Hepatocyte (in vitro differentiated cells): Measurements from ENCODE around the gene RNF113A. TPM values are rescaled to one million over a fixed set of nuclear protein-coding genes. Genes with fewer than 3 reads are reported as not detected.
A peak's percentile ranks its signal among the peaks of the same experiment; 100 is the strongest.

Experiments
- DNase-seq: peaks from one replicate; pipeline ENCODE4 v3.0.0-alpha.2; 2016; ENCODE audit warnings: low spot score
- H2AFZ ChIP-seq: fragments of 200-600 bp; sonication (generic); 2 replicates; pipeline ENCODE4 v1.6.0; 2016; ENCODE audit warnings: antibody characterized with exemption, mild to moderate bottlenecking
- H3K27ac ChIP-seq: fragments of 200-600 bp; sonication (generic); 2 replicates; pipeline ENCODE4 v1.5.1; 2016; ENCODE audit warnings: mild to moderate bottlenecking
- H3K27me3 ChIP-seq: fragments of 200-600 bp; sonication (generic); 2 replicates; pipeline ENCODE4 v1.6.1; 2016
- H3K36me3 ChIP-seq: fragments of 200-600 bp; sonication (generic); replicated peaks from 2 replicates; pipeline ENCODE4 v1.5.1; 2016; ENCODE audit warnings: low read depth; ENCODE audit not compliant: insufficient read depth
- H3K4me1 ChIP-seq: fragments of 200-600 bp; sonication (generic); 2 replicates; pipeline ENCODE4 v1.5.1; 2016; ENCODE audit warnings: mild to moderate bottlenecking, moderate library complexity; ENCODE audit not compliant: insufficient read depth
- H3K4me2 ChIP-seq: fragments of 200-600 bp; sonication (generic); 2 replicates; pipeline ENCODE4 v1.6.0; 2016
- H3K4me3 ChIP-seq: fragments of 200-600 bp; sonication (generic); 2 replicates; pipeline ENCODE4 v1.5.1; 2016; ENCODE audit warnings: mild to moderate bottlenecking
- H3K79me2 ChIP-seq: fragments of 200-600 bp; sonication (generic); 2 replicates; pipeline ENCODE4 v1.6.0; 2017; ENCODE audit warnings: mild to moderate bottlenecking
- H3K9me2 ChIP-seq: fragments of 200-600 bp; sonication (generic); replicated peaks from 2 replicates; pipeline ENCODE4 v1.6.0; 2017; ENCODE audit warnings: mild to moderate bottlenecking; ENCODE audit not compliant: insufficient read depth
- H3K9me3 ChIP-seq: fragments of 200-600 bp; sonication (generic); 2 replicates; pipeline ENCODE4 v1.5.1; 2016; ENCODE audit warnings: low read depth, mild to moderate bottlenecking
- H4K20me1 ChIP-seq: fragments of 200-600 bp; sonication (generic); 2 replicates; pipeline ENCODE4 v1.6.0; 2016; ENCODE audit warnings: mild to moderate bottlenecking; ENCODE audit not compliant: insufficient read depth, poor library complexity, severe bottlenecking
- EZH2 ChIP-seq: fragments of 200-600 bp; sonication (generic); IDR thresholded peaks from 2 replicates; pipeline ENCODE4 v1.6.1; 2016; ENCODE audit warnings: antibody characterized with exemption, mild to moderate bottlenecking, borderline replicate concordance
- EZH2phosphoT487 ChIP-seq: fragments of 200-600 bp; sonication (generic); IDR thresholded peaks from one replicate; pipeline ENCODE4 v1.6.1; 2018; ENCODE audit warnings: antibody characterized with exemption, mild to moderate bottlenecking, low read depth, moderate library complexity; ENCODE audit not compliant: unreplicated experiment, severe bottlenecking
- WGBS: methylation state at CpG from one replicate; pipeline ENCODE4 v1.1.6; 2016; ENCODE audit warnings: low lambda C conversion rate; ENCODE audit errors: missing lambda C conversion rate; 5-methylcytosine and 5-hydroxymethylcytosine counted together
- polyA plus RNA-seq: library from polyadenylated mRNA; unstranded; fragments of >200 nt; fragmentation: Nextera tagmentation; extraction: Ambion mirVana; gene quantifications from 2 replicates; pipeline ENCODE4 v1.2.1, GENCODE V29; 2016
- total RNA-seq: library from RNA; depleted of rRNA; stranded (reverse); fragments of >200 nt; gene quantifications from 2 replicates; pipeline ENCODE4 v1.2.3, GENCODE V29; 2014
- TF ChIP-seq, protein P1 (sequence below): fragments of 200-600 bp; sonication (generic); IDR thresholded peaks from 2 replicates; pipeline ENCODE4 v1.5.1; 2016; ENCODE audit warnings: antibody characterized with exemption, mild to moderate bottlenecking; ENCODE audit not compliant: poor library complexity

Gene RNF113A
- total and polyA plus RNA-seq, 2 experiments from 2014 or later, result 19.7 TPM

DNA sequence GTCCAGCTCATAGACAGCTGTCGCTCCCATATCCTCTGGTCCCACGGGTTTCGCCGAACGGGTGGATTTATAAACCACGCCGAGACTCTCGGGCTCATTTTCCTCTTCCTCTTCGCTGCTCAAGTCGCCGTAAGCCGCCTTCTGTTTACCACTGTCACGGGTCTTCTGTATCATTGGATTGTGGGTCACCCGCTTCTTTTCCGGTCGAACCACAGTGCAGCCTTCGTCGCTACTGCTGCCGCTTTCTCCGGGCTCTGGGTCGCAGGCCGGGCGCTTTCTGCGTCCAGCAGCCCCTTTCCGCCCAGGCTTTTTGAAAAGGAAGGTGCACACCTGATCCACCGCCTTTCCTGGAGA, 311 bp downstream of the RNF113A start:
- peaks cover 34% of the 10 kb centered on the region for H3K79me2 ChIP-seq
- peak overlapping the region; percentile 42 for H2AFZ ChIP-seq

DNA sequence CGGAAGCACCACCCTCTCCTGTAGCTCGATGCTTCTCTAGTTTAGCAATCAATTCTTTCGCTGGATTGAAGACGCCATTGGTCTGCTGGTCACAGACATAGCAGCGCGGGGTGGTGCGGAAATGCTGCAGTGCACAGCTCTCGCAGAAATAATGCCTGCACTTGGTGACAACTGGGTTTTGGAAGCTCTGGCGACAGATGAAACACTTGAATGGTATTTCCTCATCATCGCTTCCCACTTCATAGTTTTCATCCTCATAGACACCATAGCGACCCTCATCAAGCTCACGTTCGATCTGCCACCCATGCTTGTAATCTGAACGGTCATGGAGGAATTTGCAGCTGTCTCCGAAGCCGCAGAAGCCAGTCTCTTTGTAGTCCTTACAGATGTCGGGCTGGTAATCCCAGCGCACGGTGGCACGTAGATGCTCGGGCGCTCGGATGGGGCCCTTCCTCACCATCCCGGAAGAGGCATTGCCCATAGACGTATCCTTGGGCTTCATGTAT, 854 bp downstream of the RNF113A start:
- WGBS, result 50% methylated on average over 25 of the region's 25 CpGs
- Histone ChIP-seq H3K4me3 (peak overlapping the region; percentile 63), H3K9me3 (no peaks in the 10 kb centered on the region), H3K27ac (peak overlapping the region; percentile 97), H3K9me2 (no peaks in the 10 kb centered on the region), H3K79me2 (peaks cover 34% of the 10 kb centered on the region), H3K4me2 (peak overlapping the region; percentile 73), H3K27me3 (no peaks in the 10 kb centered on the region), H3K4me1 (peaks cover 5% of the 10 kb centered on the region), H2AFZ (peak overlapping the region; percentile 42), H4K20me1 (no peaks in the 10 kb centered on the region), H3K36me3 (no peaks in the 10 kb centered on the region)
- TF ChIP-seq EZH2phosphoT487 (no peak), EZH2 (no peak)
- TF ChIP-seq, protein P1, sequence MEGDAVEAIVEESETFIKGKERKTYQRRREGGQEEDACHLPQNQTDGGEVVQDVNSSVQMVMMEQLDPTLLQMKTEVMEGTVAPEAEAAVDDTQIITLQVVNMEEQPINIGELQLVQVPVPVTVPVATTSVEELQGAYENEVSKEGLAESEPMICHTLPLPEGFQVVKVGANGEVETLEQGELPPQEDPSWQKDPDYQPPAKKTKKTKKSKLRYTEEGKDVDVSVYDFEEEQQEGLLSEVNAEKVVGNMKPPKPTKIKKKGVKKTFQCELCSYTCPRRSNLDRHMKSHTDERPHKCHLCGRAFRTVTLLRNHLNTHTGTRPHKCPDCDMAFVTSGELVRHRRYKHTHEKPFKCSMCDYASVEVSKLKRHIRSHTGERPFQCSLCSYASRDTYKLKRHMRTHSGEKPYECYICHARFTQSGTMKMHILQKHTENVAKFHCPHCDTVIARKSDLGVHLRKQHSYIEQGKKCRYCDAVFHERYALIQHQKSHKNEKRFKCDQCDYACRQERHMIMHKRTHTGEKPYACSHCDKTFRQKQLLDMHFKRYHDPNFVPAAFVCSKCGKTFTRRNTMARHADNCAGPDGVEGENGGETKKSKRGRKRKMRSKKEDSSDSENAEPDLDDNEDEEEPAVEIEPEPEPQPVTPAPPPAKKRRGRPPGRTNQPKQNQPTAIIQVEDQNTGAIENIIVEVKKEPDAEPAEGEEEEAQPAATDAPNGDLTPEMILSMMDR, result no peak
- DNase-seq, result peak; percentile 34

More for the DNA sequence above, 311 bp downstream of the RNF113A start:
- Histone ChIP-seq H4K20me1 (no peaks in the 10 kb centered on the region), H3K27ac (peak overlapping the region; percentile 97), H3K4me2 (peak overlapping the region; percentile 73), H3K36me3 (no peaks in the 10 kb centered on the region), H3K4me3 (peak overlapping the region; percentile 63), H3K9me2 (no peaks in the 10 kb centered on the region), H3K4me1 (peaks cover 5% of the 10 kb centered on the region), H3K9me3 (no peaks in the 10 kb centered on the region), H3K27me3 (no peaks in the 10 kb centered on the region)
- TF ChIP-seq, protein P1, result no peak
- no peak for TF ChIP-seq EZH2phosphoT487
- TF ChIP-seq EZH2, result no peak
- WGBS, result 43% methylated on average over 26 of the region's 26 CpGs
- peak; percentile 12 for DNase-seq

DNA sequence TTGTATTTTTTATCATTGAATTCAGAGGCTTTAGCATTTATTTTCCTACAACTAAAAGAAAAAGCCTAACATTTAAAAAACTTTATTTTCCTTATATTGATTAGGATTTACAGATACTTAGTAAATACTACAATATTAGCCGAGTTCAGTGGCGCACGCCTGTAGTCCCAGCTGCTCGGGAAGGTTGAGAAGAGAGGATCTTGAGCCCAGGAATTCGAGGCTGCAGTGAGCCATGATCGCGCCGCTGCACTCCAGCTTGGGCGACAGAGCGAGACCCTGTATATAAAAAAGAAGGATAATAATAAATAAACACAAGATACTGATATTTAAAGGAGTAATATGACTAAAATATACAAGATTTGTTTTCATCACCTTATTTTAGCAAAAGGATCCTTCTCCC, 18.1 kb downstream of the RNF113A start:
- no peaks in the 10 kb centered on the region for H3K4me1 ChIP-seq
- H3K27me3 ChIP-seq, result no peaks in the 10 kb centered on the region
- no peaks in the 10 kb centered on the region for H3K9me2 ChIP-seq
- H3K79me2 ChIP-seq, result peaks cover 15% of the 10 kb centered on the region
- no peaks in the 10 kb centered on the region for H3K36me3 ChIP-seq
- peak overlapping the region; percentile 50 for H3K27ac ChIP-seq
- peak overlapping the region; percentile 4 for H3K4me3 ChIP-seq
- H4K20me1 ChIP-seq, result no peaks in the 10 kb centered on the region
- no peaks in the 10 kb centered on the region for H3K9me3 ChIP-seq
- DNase-seq, result no peak
- TF ChIP-seq EZH2phosphoT487 (no peak), EZH2 (no peak)
- TF ChIP-seq, protein P1, result no peak
- H2AFZ ChIP-seq, result peak overlapping the region; percentile 75
- H3K4me2 ChIP-seq, result peak overlapping the region; percentile 72
- WGBS, result 61% methylated on average over 10 of the region's 10 CpGs
